ENCODE measurements around the gene ARHGEF7.
"Not testable (repeated sequence)": the region's sequence is repeated elsewhere in the genome, so short reads cannot be mapped to it uniquely, and the experiment has no call there.

Gene ARHGEF7

GRCh38 chr13:111115061-111115964 is at the start of gene ARHGEF7:
ARHGEF7 (plus strand) TSS chr13:111115310; CDS start chr13:111115527, 217 bp downstream.
- no peak for DNase-seq

GRCh38 chr13:111065698-111066097 is 49.4 kb upstream of the ARHGEF7 start:
- no peak for DNase-seq

GRCh38 chr13:111066544-111066943 is 48.6 kb upstream of the ARHGEF7 start:
- DNase-seq = no peak

- DNase-seq = no peak
These were observed 47.1 kb upstream of the ARHGEF7 start for GRCh38 chr13:111068009-111068350.

- DNase-seq = not testable (repeated sequence)
These were observed 44.0 kb upstream of the ARHGEF7 start for GRCh38 chr13:111071120-111071519.

- not testable (repeated sequence) for DNase-seq
These were observed 43.6 kb upstream of the ARHGEF7 start for GRCh38 chr13:111071526-111071925.

GRCh38 chr13:111074826-111075225 is 40.3 kb upstream of the ARHGEF7 start:
- DNase-seq = no peak

- DNase-seq = no peak
These were observed 38.7 kb upstream of the ARHGEF7 start for GRCh38 chr13:111076155-111077013.

GRCh38 chr13:111079375-111079774 is 35.7 kb upstream of the ARHGEF7 start:
- DNase-seq = no peak

- DNase-seq = no peak
These were observed 34.5 kb upstream of the ARHGEF7 start for GRCh38 chr13:111080642-111081041.

- no peak for DNase-seq
These were observed 32.9 kb upstream of the ARHGEF7 start for GRCh38 chr13:111082240-111082639.

- DNase-seq = not testable (repeated sequence)
These were observed 32.3 kb upstream of the ARHGEF7 start for GRCh38 chr13:111082769-111083168.

GRCh38 chr13:111083693-111084092 is 31.4 kb upstream of the ARHGEF7 start:
- DNase-seq = not testable (repeated sequence)

GRCh38 chr13:111090169-111090568 is 24.9 kb upstream of the ARHGEF7 start:
- DNase-seq = no peak

GRCh38 chr13:111092685-111093084 is 22.4 kb upstream of the ARHGEF7 start:
- DNase-seq = no peak

GRCh38 chr13:111093136-111093535 is 22.0 kb upstream of the ARHGEF7 start:
- no peak for DNase-seq

- no peak for DNase-seq
These were observed 21.5 kb upstream of the ARHGEF7 start for GRCh38 chr13:111093634-111094033.

- no peak for DNase-seq
These were observed 19.9 kb upstream of the ARHGEF7 start for GRCh38 chr13:111095031-111095840.

GRCh38 chr13:111095911-111096501 is 19.1 kb upstream of the ARHGEF7 start:
- no peak for DNase-seq

GRCh38 chr13:111099290-111099689 is 15.8 kb upstream of the ARHGEF7 start:
- no peak for DNase-seq

GRCh38 chr13:111110054-111110453 is 5.1 kb upstream of the ARHGEF7 start:
- no peak for DNase-seq

- DNase-seq = no peak
These were observed 3.7 kb upstream of the ARHGEF7 start for GRCh38 chr13:111111376-111111937.
